Neural crest cell (in vitro differentiated cells): ENCODE data around the gene MAGEA6. TPM values are rescaled to one million over a fixed set of nuclear protein-coding genes. Genes with fewer than 3 reads are reported as not detected.
"Not testable (repeated sequence)": the region's sequence is repeated elsewhere in the genome, so short reads cannot be mapped to it uniquely, and the experiment has no call there.

Experiments used
- DNase-seq: peaks from one replicate; pipeline ENCODE4 v3.0.0; 2021; ENCODE audit warnings: low read depth, mixed read lengths, low spot score
- H3K27ac Mint-ChIP-seq: one replicate; pipeline ENCODE4 v1.8.0; 2021; ENCODE audit warnings: mild to moderate bottlenecking, mixed read lengths; ENCODE audit not compliant: unreplicated experiment
- H3K27me3 Mint-ChIP-seq: 2 replicates; pipeline ENCODE4 v1.8.0; 2021; ENCODE audit warnings: low read depth, mild to moderate bottlenecking, mixed read lengths
- H3K36me3 Mint-ChIP-seq: 2 replicates; pipeline ENCODE4 v1.8.0; 2021; ENCODE audit warnings: low read depth, mild to moderate bottlenecking, mixed read lengths
- H3K4me1 Mint-ChIP-seq: 2 replicates; pipeline ENCODE4 v1.8.0; 2021; ENCODE audit warnings: mixed read lengths
- H3K4me3 Mint-ChIP-seq: one replicate; pipeline ENCODE4 v1.8.0; 2021; ENCODE audit warnings: mild to moderate bottlenecking, mixed read lengths
- H3K9me3 Mint-ChIP-seq: 2 replicates; pipeline ENCODE4 v1.8.0; 2021; ENCODE audit warnings: mixed read lengths
- CTCF ChIP-seq: fragments of 200-600 bp; sonication (generic); conservative IDR thresholded peaks from 2 replicates; pipeline ENCODE4 v1.5.0; 2021; ENCODE audit warnings: antibody characterized with exemption, mild to moderate bottlenecking
- long read RNA-seq: library from polyadenylated mRNA; unstranded; transcript quantifications from one replicate; pipeline ENCODE4 v2.0.0, GENCODE V29; 2020
- total RNA-seq: library from RNA; stranded (reverse); gene quantifications from 2 replicates; pipeline ENCODE4 v1.2.1, GENCODE V29; 2021

The MAGEA6 gene
- total RNA-seq: not detected in 2 replicates
- long read RNA-seq: 0 reads

GRCh38 chrX:152769549-152770289, at the start of gene MAGEA6:
Gene MAGEA6, minus strand, starts transcription at chrX:152769689. Its CDS starts 2,039 bp downstream, at chrX:152767650.
- not testable (repeated sequence) for H3K9me3 Mint-ChIP-seq, H3K4me3 Mint-ChIP-seq, DNase-seq, H3K27ac Mint-ChIP-seq, H3K4me1 Mint-ChIP-seq, H3K27me3 Mint-ChIP-seq, H3K36me3 Mint-ChIP-seq

GRCh38 chrX:152819266-152819665, 49.8 kb upstream of the MAGEA6 start:
- H3K36me3 Mint-ChIP-seq: no peaks in the 10 kb centered on the region
- no peak overlapping the region for H3K27ac Mint-ChIP-seq
- no peak for DNase-seq
- H3K4me1 Mint-ChIP-seq: peaks cover 5% of the 10 kb centered on the region
- no peak for TF ChIP-seq CTCF
- H3K9me3 Mint-ChIP-seq: no peaks in the 10 kb centered on the region
- peaks cover 6% of the 10 kb centered on the region for H3K27me3 Mint-ChIP-seq
- H3K4me3 Mint-ChIP-seq: no peak overlapping the region

- no peak for DNase-seq
- Mint-ChIP-seq H3K27me3 (peaks cover 6% of the 10 kb centered on the region), H3K27ac (no peak overlapping the region), H3K9me3 (no peaks in the 10 kb centered on the region), H3K4me1 (peaks cover 5% of the 10 kb centered on the region), H3K4me3 (no peak overlapping the region), H3K36me3 (no peaks in the 10 kb centered on the region)
- no peak for TF ChIP-seq CTCF
Measured at GRCh38 chrX:152818356-152818755, 48.9 kb upstream of the MAGEA6 start.

GRCh38 chrX:152817078-152817764, 47.7 kb upstream of the MAGEA6 start:
- peak; percentile 15 for DNase-seq
- Mint-ChIP-seq H3K27ac (no peak overlapping the region), H3K4me1 (peaks cover 5% of the 10 kb centered on the region), H3K36me3 (no peaks in the 10 kb centered on the region), H3K4me3 (no peak overlapping the region), H3K27me3 (peaks cover 6% of the 10 kb centered on the region), H3K9me3 (no peaks in the 10 kb centered on the region)
- TF ChIP-seq CTCF: peak; percentile 66

GRCh38 chrX:152814048-152814447, 44.6 kb upstream of the MAGEA6 start:
- Mint-ChIP-seq H3K27ac (no peak overlapping the region), H3K36me3 (no peaks in the 10 kb centered on the region), H3K4me3 (no peak overlapping the region), H3K9me3 (no peaks in the 10 kb centered on the region), H3K27me3 (no peaks in the 10 kb centered on the region), H3K4me1 (peaks cover 9% of the 10 kb centered on the region)
- TF ChIP-seq CTCF: no peak
- DNase-seq: no peak

GRCh38 chrX:152813206-152813605, 43.7 kb upstream of the MAGEA6 start:
- Mint-ChIP-seq H3K27me3 (no peaks in the 10 kb centered on the region), H3K9me3 (no peaks in the 10 kb centered on the region), H3K4me3 (no peak overlapping the region), H3K27ac (no peak overlapping the region), H3K4me1 (peaks cover 12% of the 10 kb centered on the region), H3K36me3 (no peaks in the 10 kb centered on the region)
- no peak for DNase-seq
- TF ChIP-seq CTCF: no peak
